Neural cell (in vitro differentiated cells): ENCODE data around the gene DIS3L2. TPM values are rescaled to one million over a fixed set of nuclear protein-coding genes. Genes with fewer than 3 reads are reported as not detected.

Experiments
- H2AFZ ChIP-seq: fragments of 200-600, 300-800 bp; sonication (generic), shearing (Covaris generic); 2 replicates; pipeline ENCODE4 v1.6.0; 2014; ENCODE audit warnings: low read depth, mild to moderate bottlenecking, antibody characterized with exemption, low read length, moderate library complexity
- H3F3A ChIP-seq: fragments of 200-600 bp; shearing (Covaris generic); 2 replicates; pipeline ENCODE4 v1.6.1; 2016; ENCODE audit warnings: mild to moderate bottlenecking, moderate library complexity, mixed read lengths, antibody characterized with exemption, low read length; ENCODE audit not compliant: insufficient read depth, poor library complexity, severe bottlenecking
- H3K27ac ChIP-seq: fragments of 200-600, 300-800 bp; sonication (generic), shearing (Covaris generic); 2 replicates; pipeline ENCODE4 v1.5.1; 2014; ENCODE audit warnings: mild to moderate bottlenecking, low read length, moderate library complexity
- H3K27me3 ChIP-seq: fragments of 300-800, 200-600 bp; sonication (generic), shearing (Covaris generic); 2 replicates; pipeline ENCODE4 v1.6.0; 2014; ENCODE audit warnings: mild to moderate bottlenecking, low read depth, low read length, moderate library complexity; ENCODE audit not compliant: insufficient read depth
- H3K36me3 ChIP-seq: fragments of 300-800, 200-600 bp; sonication (generic), shearing (Covaris generic); 2 replicates; pipeline ENCODE4 v1.5.1; 2014; ENCODE audit warnings: mild to moderate bottlenecking, antibody characterized with exemption, low read length, moderate library complexity; ENCODE audit not compliant: insufficient read depth
- H3K4me2 ChIP-seq: fragments of 300-800, 200-600 bp; sonication (generic), shearing (Covaris generic); 2 replicates; pipeline ENCODE4 v1.6.0; 2014; ENCODE audit warnings: mild to moderate bottlenecking, low read length
- H3K4me3 ChIP-seq: fragments of 300-800, 200-600 bp; sonication (generic), shearing (Covaris generic); 2 replicates; pipeline ENCODE4 v1.5.1; 2014; ENCODE audit warnings: mild to moderate bottlenecking, low read length, moderate library complexity
- H3K79me2 ChIP-seq: fragments of 200-600 bp; shearing (Covaris generic); replicated peaks from 2 replicates; pipeline ENCODE4 v1.6.0; 2014; ENCODE audit warnings: mild to moderate bottlenecking, low read length, moderate library complexity; ENCODE audit not compliant: insufficient read depth
- H3K9ac ChIP-seq: fragments of 300-800, 200-600 bp; sonication (generic), shearing (Covaris generic); 2 replicates; pipeline ENCODE4 v1.6.1; 2016; ENCODE audit warnings: mild to moderate bottlenecking, low read length, mixed read lengths
- H3K9me2 ChIP-seq: fragments of 200-600 bp; shearing (Covaris generic); 2 replicates; pipeline ENCODE4 v1.6.1; 2016; ENCODE audit warnings: mild to moderate bottlenecking, low read length, mixed read lengths; ENCODE audit not compliant: insufficient read depth
- H3K9me3 ChIP-seq: fragments of 200-600, 300-800 bp; sonication (generic), shearing (Covaris generic); 2 replicates; pipeline ENCODE4 v1.6.1; 2016; ENCODE audit warnings: mild to moderate bottlenecking, mixed run types, low read length, moderate library complexity, mixed read lengths
- H4K20me1 ChIP-seq: fragments of 200-600 bp; shearing (Covaris generic); 2 replicates; pipeline ENCODE4 v1.6.1; 2016; ENCODE audit warnings: mild to moderate bottlenecking, mixed run types; ENCODE audit not compliant: insufficient read depth
- CTCF ChIP-seq: fragments of 450-650 bp; IDR thresholded peaks from 2 replicates; pipeline ENCODE4 v1.5.1; 2014; ENCODE audit warnings: antibody characterized with exemption, mild to moderate bottlenecking, moderate library complexity; ENCODE audit not compliant: poor library complexity, severe bottlenecking
- EP300 ChIP-seq: fragments of 450-650 bp; conservative IDR thresholded peaks from 2 replicates; pipeline ENCODE4 v1.6.1; 2014; ENCODE audit warnings: antibody characterized with exemption, mild to moderate bottlenecking, moderate library complexity; ENCODE audit not compliant: poor library complexity, severe bottlenecking
- EZH2 ChIP-seq: fragments of 200-600, 300-800 bp; shearing (Covaris generic), sonication (generic); IDR thresholded peaks from 2 replicates; pipeline ENCODE4 v1.6.1; 2014; ENCODE audit warnings: antibody characterized with exemption, low read length, borderline replicate concordance, mild to moderate bottlenecking; ENCODE audit not compliant: insufficient read depth, poor library complexity, severe bottlenecking
- MXI1 ChIP-seq: fragments of 450-650 bp; conservative IDR thresholded peaks from 2 replicates; pipeline ENCODE4 v1.6.1; 2014; ENCODE audit warnings: antibody characterized with exemption, mild to moderate bottlenecking; ENCODE audit not compliant: poor library complexity, severe bottlenecking
- POLR2AphosphoS5 ChIP-seq: IDR thresholded peaks from 2 replicates; pipeline ENCODE4 v1.6.1; 2012
- RAD21 ChIP-seq: fragments of 450-650 bp; conservative IDR thresholded peaks from 2 replicates; pipeline ENCODE4 v1.6.1; 2014; ENCODE audit warnings: antibody characterized with exemption, mild to moderate bottlenecking, moderate library complexity
- REST ChIP-seq: IDR thresholded peaks from 2 replicates; pipeline ENCODE4 v1.6.1; 2012; ENCODE audit warnings: borderline replicate concordance
- SMC3 ChIP-seq: fragments of 450-650 bp; conservative IDR thresholded peaks from 2 replicates; pipeline ENCODE4 v1.6.1; 2014; ENCODE audit warnings: antibody characterized with exemption, mild to moderate bottlenecking, moderate library complexity; ENCODE audit not compliant: poor library complexity
- TAF1 ChIP-seq: IDR thresholded peaks from 2 replicates; pipeline ENCODE4 v1.6.1; 2012; ENCODE audit warnings: low read depth
- polyA plus RNA-seq: library from polyadenylated mRNA; depleted of rRNA; stranded (reverse); fragments of >200 nt; gene quantifications from 2 replicates; pipeline ENCODE4 v1.2.3, GENCODE V29; 2014

The DIS3L2 gene
- polyA plus RNA-seq, 1 donor from 2014 or later, result 20.0 TPM

GRCh38 chr2:232218778-232219495 lies 257.4 kb downstream of the DIS3L2 start:
- Histone ChIP-seq H3K9ac (no peak overlapping the region), H3K79me2 (no peaks in the 10 kb centered on the region), H2AFZ (no peak overlapping the region), H3K27me3 (no peaks in the 10 kb centered on the region), H3K4me2 (no peak overlapping the region), H3K27ac (no peak overlapping the region), H3K9me2 (no peaks in the 10 kb centered on the region), H3K4me3 (no peak overlapping the region), H3F3A (no peaks in the 10 kb centered on the region), H3K9me3 (no peaks in the 10 kb centered on the region), H4K20me1 (no peaks in the 10 kb centered on the region), H3K36me3 (no peaks in the 10 kb centered on the region)
- no peak for TF ChIP-seq TAF1
- TF ChIP-seq SMC3, result no peak
- TF ChIP-seq POLR2AphosphoS5, result no peak
- no peak for TF ChIP-seq EZH2
- TF ChIP-seq MXI1, result no peak
- no peak for TF ChIP-seq EP300
- no peak for TF ChIP-seq CTCF
- TF ChIP-seq RAD21, result no peak
- TF ChIP-seq REST, result no peak

GRCh38 chr2:232219496-232219870 lies 258.0 kb downstream of the DIS3L2 start:
- Histone ChIP-seq H3K79me2 (no peaks in the 10 kb centered on the region), H4K20me1 (no peaks in the 10 kb centered on the region), H3K27me3 (no peaks in the 10 kb centered on the region), H3K9me2 (no peaks in the 10 kb centered on the region), H2AFZ (no peak overlapping the region), H3F3A (no peaks in the 10 kb centered on the region), H3K9me3 (no peaks in the 10 kb centered on the region), H3K9ac (no peak overlapping the region), H3K4me2 (no peak overlapping the region), H3K4me3 (no peak overlapping the region), H3K27ac (no peak overlapping the region), H3K36me3 (no peaks in the 10 kb centered on the region)
- TF ChIP-seq REST (no peak), CTCF (no peak), EZH2 (no peak), MXI1 (no peak), SMC3 (no peak), POLR2AphosphoS5 (no peak), EP300 (no peak), TAF1 (no peak), RAD21 (no peak)
